Thyroid gland (tissue), 4 donors: ENCODE measurements around the gene LRMDA. TPM values are rescaled to one million over a fixed set of nuclear protein-coding genes. Genes with fewer than 3 reads are reported as not detected.

Experiments
- DNase-seq, 2 donors: peaks; one replicate each; pipeline ENCODE4 v3.0.0-alpha.2; 2019
- H3K27ac ChIP-seq, 3 donors: fragments of 200-600 bp; sonication (generic); 1 replicate in 2 of 3; 2 replicates in 1 of 3; pipeline ENCODE4 v1.5.1; 2016 to 2019; ENCODE audit warnings: mild to moderate bottlenecking in 1 of 3, moderate library complexity in 1 of 3
- H3K27me3 ChIP-seq: fragments of 200-600 bp; sonication (generic); one replicate; pipeline ENCODE4 v1.5.1; 2019
- H3K36me3 ChIP-seq, 2 donors: fragments of 200-600 bp; sonication (generic); one replicate each; pipeline ENCODE4 v1.5.1; 2016 to 2019
- H3K4me1 ChIP-seq, 2 donors: fragments of 200-600 bp; sonication (generic); one replicate each; pipeline ENCODE4 v1.5.1; 2017 to 2019
- H3K4me3 ChIP-seq, 3 donors: fragments of 200-600 bp; sonication (generic); replicated peaks in 1 of 3; 1 replicate in 2 of 3; 2 replicates in 1 of 3; pipeline ENCODE4 v1.5.1; 2016; ENCODE audit warnings: mild to moderate bottlenecking in 1 of 3
- H3K9me3 ChIP-seq: fragments of 200-600 bp; sonication (generic); one replicate; pipeline ENCODE4 v1.5.1; 2017
- POLR2A ChIP-seq, 2 donors: fragments of 450-650 bp; IDR thresholded peaks; one replicate each; pipeline ENCODE4 v1.6.1; 2017; ENCODE audit warnings: antibody characterized with exemption in 2 of 2, mild to moderate bottlenecking in 2 of 2, moderate library complexity in 1 of 2
- WGBS, 2 donors: methylation state at CpG; one replicate each; pipeline ENCODE4 v1.1.5; 2017; 5-methylcytosine and 5-hydroxymethylcytosine counted together
- intact Hi-C: fragments of 100-400 bp; cut with DNase I; formaldehyde crosslinking; loops from one replicate; pipeline ENCODE4 v1.15.1; 2023
- total RNA-seq, 4 donors: library from RNA; depleted of rRNA; stranded (reverse); fragments of >200 nt; gene quantifications; one replicate each; pipeline ENCODE4 v1.2.3, GENCODE V29; 2016
- TF ChIP-seq, protein P1 (sequence below), 6 experiments: fragments of 200-600 bp in 3 of 6; fragments of 450-650 bp in 3 of 6; sonication (generic) in 3 of 6; IDR thresholded peaks; one replicate each; pipeline ENCODE4 v1.5.1; 2016 to 2019; ENCODE audit warnings: antibody characterized with exemption in 6 of 6, mild to moderate bottlenecking in 2 of 6, inconsistent platforms in 1 of 6, moderate library complexity in 1 of 6

Gene LRMDA
- total RNA-seq, 4 donors from 2014 or later = 16.5 to 31.7 (median 23.2) TPM

- Histone ChIP-seq H3K9me3 (no peaks in the 10 kb centered on the region), H3K4me1 (no peaks in the 10 kb centered on the region), H3K27ac (no peak overlapping the region), H3K36me3 (no peaks in the 10 kb centered on the region), H3K27me3 (no peaks in the 10 kb centered on the region), H3K4me3 (no peak overlapping the region)
- TF ChIP-seq, protein P1, sequence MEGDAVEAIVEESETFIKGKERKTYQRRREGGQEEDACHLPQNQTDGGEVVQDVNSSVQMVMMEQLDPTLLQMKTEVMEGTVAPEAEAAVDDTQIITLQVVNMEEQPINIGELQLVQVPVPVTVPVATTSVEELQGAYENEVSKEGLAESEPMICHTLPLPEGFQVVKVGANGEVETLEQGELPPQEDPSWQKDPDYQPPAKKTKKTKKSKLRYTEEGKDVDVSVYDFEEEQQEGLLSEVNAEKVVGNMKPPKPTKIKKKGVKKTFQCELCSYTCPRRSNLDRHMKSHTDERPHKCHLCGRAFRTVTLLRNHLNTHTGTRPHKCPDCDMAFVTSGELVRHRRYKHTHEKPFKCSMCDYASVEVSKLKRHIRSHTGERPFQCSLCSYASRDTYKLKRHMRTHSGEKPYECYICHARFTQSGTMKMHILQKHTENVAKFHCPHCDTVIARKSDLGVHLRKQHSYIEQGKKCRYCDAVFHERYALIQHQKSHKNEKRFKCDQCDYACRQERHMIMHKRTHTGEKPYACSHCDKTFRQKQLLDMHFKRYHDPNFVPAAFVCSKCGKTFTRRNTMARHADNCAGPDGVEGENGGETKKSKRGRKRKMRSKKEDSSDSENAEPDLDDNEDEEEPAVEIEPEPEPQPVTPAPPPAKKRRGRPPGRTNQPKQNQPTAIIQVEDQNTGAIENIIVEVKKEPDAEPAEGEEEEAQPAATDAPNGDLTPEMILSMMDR (IDR thresholded peaks at IDR 0.05) = no peak
- no peak for TF ChIP-seq POLR2A (IDR thresholded peaks at IDR 0.05)
- intact Hi-C loops = no loop called here
- WGBS, 2 donors = 94% methylated on average over 5 of the region's 5 CpGs
- DNase-seq = no peak
Observed at GRCh38 chr10:75962395-75963061, 531.1 kb downstream of the LRMDA start.

DNA sequence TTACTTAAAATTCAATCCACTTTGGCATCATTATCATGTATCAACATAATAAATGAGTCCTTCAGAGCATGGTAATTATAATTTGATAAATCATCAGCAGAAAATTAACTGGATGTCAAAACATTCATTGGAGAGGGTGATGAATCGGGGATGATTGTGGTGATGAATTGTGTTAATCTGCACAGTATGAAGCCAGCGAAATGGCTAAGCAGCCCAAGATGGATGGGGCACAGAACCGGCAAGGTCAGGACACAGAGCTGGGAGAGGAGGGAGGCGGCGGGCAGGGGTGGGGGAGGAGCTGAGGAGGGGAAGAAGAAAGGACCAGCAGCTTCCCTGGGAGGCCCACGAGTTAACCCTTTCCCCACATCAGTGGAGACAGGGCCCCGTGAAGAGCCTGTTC is 536.1 kb downstream of the LRMDA start:
- Histone ChIP-seq H3K36me3 (no peaks in the 10 kb centered on the region), H3K4me1 (peaks cover 0 to 2% of the 10 kb centered on the region in 2 donors), H3K9me3 (no peaks in the 10 kb centered on the region), H3K27ac (no peak overlapping the region), H3K4me3 (no peak overlapping the region), H3K27me3 (no peaks in the 10 kb centered on the region)
- intact Hi-C loops = no loop called here
- TF ChIP-seq, protein P1 (IDR thresholded peaks at IDR 0.05) = no peak
- TF ChIP-seq POLR2A (IDR thresholded peaks at IDR 0.05) = no peak
- 59 to 68% methylated on average over 7 of the region's 7 CpGs for WGBS, 2 donors
- no peak for DNase-seq

GRCh38 chr10:75969031-75969430 is 537.6 kb downstream of the LRMDA start:
- Histone ChIP-seq H3K9me3 (no peaks in the 10 kb centered on the region), H3K27ac (no peak overlapping the region), H3K27me3 (no peaks in the 10 kb centered on the region), H3K4me3 (no peak overlapping the region), H3K36me3 (no peaks in the 10 kb centered on the region), H3K4me1 (peaks cover 0 to 6% of the 10 kb centered on the region in 2 donors)
- DNase-seq = no peak
- TF ChIP-seq, protein P1 (IDR thresholded peaks at IDR 0.05) = no peak
- no peak for TF ChIP-seq POLR2A (IDR thresholded peaks at IDR 0.05)
- intact Hi-C loops = no loop called here
- WGBS, 2 donors = 56 to 88% methylated on average over 2 of the region's 2 CpGs

DNA sequence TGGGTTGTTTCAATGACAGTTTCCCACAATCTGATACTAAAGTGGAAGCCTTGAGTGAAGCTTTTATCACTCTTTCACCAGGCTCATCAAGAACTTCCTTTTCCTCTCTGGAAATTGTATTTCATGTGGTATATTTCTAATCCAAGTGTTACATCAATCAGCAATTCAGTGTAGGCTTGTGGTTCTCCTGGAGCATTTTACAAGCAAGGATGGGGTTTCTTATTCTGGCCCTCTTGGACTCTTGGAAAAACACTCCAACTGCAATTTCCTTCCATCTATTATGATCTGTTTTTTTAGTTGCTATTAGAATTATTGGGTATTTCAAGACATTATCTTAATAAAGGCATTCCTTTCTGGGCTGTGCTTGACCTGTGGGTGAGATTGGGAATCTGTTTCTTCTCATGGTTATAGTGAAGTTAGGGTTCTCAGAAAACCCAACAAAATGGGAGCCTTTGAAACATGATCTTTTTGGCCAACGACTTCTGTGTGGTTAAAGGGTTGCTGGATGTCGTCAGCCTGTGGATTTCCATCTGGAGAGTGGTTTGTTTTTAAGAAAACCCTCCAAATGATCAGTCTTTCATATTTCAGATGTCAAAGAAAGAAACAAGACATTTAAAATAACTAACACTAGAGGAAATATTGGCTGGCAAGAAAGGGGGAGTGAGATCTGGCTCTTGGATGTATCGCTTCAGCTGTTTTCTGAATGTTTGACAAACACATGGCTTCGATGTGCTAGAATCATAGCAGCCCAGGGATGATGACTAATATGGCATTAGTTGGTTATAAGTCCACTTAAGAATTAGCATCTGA is 540.2 kb downstream of the LRMDA start:
- 68 to 72% methylated on average over 4 of the region's 4 CpGs for WGBS, 2 donors
- H3K27ac ChIP-seq = peak overlapping the region in 1 of 3 donors; percentile 26
- H3K36me3 ChIP-seq = no peaks in the 10 kb centered on the region
- H3K4me1 ChIP-seq = peaks cover 0 to 6% of the 10 kb centered on the region in 2 donors
- no peak overlapping the region for H3K4me3 ChIP-seq
- intact Hi-C loops = no loop called here
- DNase-seq = no peak
- H3K27me3 ChIP-seq = no peaks in the 10 kb centered on the region
- TF ChIP-seq, protein P1 (IDR thresholded peaks at IDR 0.05) = no peak
- no peaks in the 10 kb centered on the region for H3K9me3 ChIP-seq
